Activated T-cell treated with anti-CD3 and anti-CD28 coated beads, Interleukin-2, amount 50 U/mL, for 1 hour (primary cell): ENCODE data around the gene USP37.
"Not testable (repeated sequence)": the region's sequence is repeated elsewhere in the genome, so short reads cannot be mapped to it uniquely, and the experiment has no call there.

ENCODE experiments used
- DNase-seq: peaks from one replicate; pipeline ENCODE4 v3.0.0-alpha.2; 2020

Gene USP37

DNA sequence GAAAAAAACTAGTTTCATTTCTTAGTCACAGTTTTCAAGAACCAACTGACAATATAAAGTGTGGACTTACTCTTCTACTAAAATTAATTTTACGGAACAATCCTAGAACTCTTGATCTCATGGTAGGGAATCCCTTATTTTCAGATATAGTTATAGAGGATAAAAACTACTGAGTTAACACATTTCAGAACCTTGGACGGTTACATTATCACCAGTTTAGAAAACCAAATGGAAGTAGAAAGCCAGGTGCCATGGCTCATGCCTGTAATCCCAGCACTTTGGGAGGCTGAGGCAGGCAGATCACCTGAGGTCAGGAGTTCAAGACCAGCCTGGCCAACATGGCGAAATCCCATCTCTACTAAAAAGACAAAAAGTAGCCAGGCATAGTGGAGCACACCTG, 13.9 kb downstream of the USP37 start:
- DNase-seq = not testable (repeated sequence)

DNA sequence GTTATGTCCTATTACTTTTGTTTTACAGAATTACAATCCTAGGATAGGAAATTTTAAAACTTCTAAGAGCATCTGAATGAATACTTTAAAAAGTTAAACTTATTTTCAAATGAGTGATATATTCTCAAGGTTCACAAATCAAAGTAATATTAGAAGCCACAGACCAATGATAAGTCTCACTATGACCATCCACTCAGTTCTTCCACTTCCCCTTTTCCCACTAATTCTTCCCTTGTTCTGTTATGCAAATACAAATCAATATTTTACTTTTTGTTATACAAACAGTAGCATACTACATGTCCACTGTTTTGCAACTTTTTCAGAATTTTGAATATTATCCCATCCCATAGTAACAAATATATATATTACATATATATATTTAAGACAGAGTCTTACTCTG, 20.2 kb downstream of the USP37 start:
- no peak for DNase-seq

GRCh38 chr2:218547511-218547910, 20.6 kb downstream of the USP37 start:
- DNase-seq = no peak

DNA sequence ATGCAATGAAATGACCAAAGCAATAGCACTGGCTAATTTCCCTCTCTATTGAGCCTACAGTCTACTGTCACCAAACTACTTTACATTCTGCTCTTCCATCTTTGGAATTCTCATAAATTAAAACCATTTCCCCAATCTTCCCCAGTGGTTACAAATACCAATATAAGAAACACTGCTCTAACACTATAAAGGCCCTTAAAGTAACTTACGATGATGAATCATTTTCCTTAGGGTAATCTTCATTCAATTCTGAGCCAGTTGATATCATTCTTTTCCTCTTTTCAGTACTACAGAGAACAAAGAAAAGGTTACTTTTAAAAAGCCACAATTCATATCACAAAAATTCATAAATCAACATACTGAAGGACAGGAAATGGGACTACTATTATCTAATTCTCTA, 22.1 kb downstream of the USP37 start:
- no peak for DNase-seq

GRCh38 chr2:218540015-218540414, 28.1 kb downstream of the USP37 start:
- DNase-seq = no peak

GRCh38 chr2:218536804-218537494, 31.2 kb downstream of the USP37 start:
- no peak for DNase-seq

DNA sequence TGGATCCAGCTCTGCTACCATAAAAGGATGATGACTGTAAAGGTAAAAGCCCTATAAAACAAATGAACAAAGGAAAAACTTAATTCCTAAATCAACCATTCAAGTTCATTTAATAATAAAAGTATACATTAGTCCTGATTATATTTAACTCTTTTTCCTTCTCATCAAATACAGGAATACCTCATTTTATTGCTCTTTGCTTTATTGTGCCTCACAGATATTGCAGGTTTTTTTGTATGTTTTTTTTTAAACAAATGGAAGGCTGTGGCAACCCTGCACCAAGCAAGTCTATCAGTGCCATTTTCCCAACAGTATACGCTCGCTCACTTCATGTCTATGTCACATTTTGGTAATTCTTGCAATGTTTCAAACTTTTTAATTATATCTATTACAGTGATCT, 38.2 kb downstream of the USP37 start:
- no peak for DNase-seq

DNA sequence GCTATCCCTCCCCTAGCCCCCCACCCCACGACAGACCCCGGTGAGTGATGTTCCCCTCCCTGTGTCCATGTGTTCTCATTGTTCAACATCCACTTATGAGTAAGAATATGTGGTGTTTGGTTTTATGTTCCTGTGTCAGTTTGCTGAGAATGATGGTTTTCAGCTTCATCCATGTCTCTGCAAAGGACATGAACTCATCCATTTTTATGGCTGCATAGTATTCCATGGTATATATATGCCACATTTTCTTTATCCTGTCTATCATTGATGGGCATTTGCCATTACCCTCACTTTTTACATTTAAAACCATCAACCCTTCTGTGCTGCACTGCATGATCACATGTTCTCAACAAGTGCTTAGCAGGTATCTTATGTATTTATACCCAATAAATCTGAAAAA, 39.7 kb downstream of the USP37 start:
- not testable (repeated sequence) for DNase-seq

GRCh38 chr2:218523651-218524050, 44.5 kb downstream of the USP37 start:
- DNase-seq = no peak

- no peak for DNase-seq
Observed at GRCh38 chr2:218518876-218519275, 49.3 kb downstream of the USP37 start.

- DNase-seq = no peak
Observed at GRCh38 chr2:218517434-218518206, 50.5 kb downstream of the USP37 start.

DNA sequence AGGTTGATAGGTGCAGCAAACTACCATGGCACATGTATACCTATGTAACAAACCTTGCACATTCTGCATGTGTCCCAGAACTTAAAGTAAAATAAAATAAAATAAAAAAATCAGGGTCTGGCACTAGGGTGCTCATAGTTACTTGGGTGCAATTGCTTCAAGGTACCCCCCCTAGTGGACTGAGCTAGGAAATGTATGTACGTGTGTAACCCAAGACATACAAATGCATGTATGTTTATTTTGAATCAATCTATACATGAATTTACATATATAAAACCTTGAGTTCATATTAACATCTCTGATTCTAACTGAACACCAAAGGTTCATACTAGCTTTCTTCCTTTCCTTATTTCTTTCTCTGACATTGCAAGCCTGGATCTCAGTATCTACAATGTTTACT, 51.5 kb downstream of the USP37 start:
- DNase-seq = no peak

- no peak for DNase-seq
Observed at GRCh38 chr2:218513676-218514075, 54.5 kb downstream of the USP37 start.

GRCh38 chr2:218508299-218508698, 59.9 kb downstream of the USP37 start:
- no peak for DNase-seq

- no peak for DNase-seq
Observed at GRCh38 chr2:218505754-218506371, 62.3 kb downstream of the USP37 start.

GRCh38 chr2:218501665-218502064, 66.5 kb downstream of the USP37 start:
- no peak for DNase-seq

GRCh38 chr2:218500501-218501060, 67.6 kb downstream of the USP37 start:
- DNase-seq = no peak

- DNase-seq = no peak
Observed at GRCh38 chr2:218485986-218486667, 82.0 kb downstream of the USP37 start.

DNA sequence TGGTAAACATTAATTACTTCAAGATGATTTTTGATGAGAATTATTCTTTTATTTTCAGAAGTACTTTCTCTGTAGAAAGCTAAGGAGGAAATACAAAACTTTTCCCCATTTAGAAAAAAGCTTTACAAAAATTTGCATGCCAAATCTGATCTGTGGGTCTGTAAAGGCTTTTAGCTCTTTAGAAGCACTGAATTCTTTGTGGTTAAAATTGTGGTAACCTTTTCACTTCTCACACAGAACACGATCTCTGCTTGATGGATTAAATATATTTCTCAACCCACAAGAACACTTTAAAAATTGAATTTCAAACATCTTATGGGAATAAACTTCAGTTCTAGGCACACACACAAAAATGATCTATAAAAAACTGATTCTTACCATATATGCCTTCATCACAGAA, 85.5 kb downstream of the USP37 start:
- DNase-seq = no peak

DNA sequence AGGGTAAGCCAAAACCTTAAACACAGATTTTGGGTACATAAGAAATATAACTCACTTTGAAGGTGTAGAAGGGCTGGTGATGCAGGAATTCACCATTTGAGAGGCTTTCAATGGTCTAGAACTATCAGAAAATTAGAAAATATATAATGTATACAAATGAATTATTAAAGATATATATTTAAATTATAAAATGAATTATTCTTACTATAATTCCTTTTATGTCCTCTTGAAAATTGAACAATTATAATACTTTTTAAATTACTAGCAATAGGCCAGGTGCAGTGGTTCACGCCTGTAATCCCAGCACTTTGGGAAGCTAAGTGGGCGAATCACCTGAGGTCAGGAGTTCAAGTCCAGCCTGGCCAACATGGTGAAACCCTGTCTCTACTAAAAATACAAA, 88.6 kb downstream of the USP37 start:
- no peak for DNase-seq

GRCh38 chr2:218478544-218478943, 89.6 kb downstream of the USP37 start:
- DNase-seq = no peak

DNA sequence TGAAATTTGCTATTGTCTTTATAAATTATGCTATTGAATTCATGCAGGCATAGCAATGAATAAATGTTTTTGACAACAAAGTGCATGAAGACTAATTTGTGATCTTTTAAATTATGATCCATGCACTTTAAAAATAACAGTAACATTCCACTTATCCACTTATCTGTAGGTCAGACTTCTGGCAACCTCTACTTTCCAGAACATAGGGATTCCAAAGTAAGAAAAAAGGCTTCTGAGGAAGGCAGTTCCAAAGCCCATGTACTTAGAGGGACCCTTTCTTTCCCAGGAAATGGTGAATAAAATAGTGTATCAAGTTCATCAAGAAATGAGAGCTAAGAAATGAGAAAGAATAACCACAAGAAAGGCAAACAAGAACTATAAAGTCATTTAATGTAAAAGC, 90.9 kb downstream of the USP37 start:
- no peak for DNase-seq

DNA sequence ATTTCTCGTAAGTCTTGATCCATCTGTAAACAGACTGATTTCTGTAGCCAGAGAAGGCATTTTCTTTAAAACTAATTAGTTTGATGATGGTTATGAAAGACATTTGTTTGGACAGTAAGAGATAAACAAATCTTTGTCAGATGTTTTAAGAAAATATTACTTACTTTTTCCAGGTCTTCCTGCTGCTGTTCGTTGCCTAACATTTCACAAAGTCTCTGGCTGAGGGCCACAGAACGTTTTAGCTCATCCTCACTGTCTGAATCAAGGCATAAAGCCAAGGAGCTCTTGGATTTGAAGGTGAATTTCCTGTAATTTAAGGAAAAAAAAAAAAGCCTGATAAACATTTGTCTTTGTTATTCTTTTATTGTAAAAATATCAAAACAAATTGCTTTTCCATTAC, 91.5 kb downstream of the USP37 start:
- no peak for DNase-seq
